GM12878 (cell line): ENCODE measurements around the gene PDE9A. TPM values are rescaled to one million over a fixed set of nuclear protein-coding genes. Genes with fewer than 3 reads are reported as not detected.
"Not testable (repeated sequence)": the region's sequence is repeated elsewhere in the genome, so short reads cannot be mapped to it uniquely, and the experiment has no call there.

Source experiments
- ATAC-seq: fragments of 200-7000 bp; cut with Tn5 transposase; 3 replicates; pipeline ENCODE4 v1.9.1; 2020; ENCODE audit warnings: mild to moderate bottlenecking, moderate library complexity
- BruUV-seq: library from RNA; stranded (reverse); fragments of 400-500 nt; replicated peaks from 2 replicates; lab custom pipeline; 2021; lab: Mats Ljungman, UMichigan
- CTCF ChIA-PET: fragments of 300-600 bp; sonication (Branson Sonifier 250); formaldehyde crosslinking; extraction: SDS; loops from one replicate; lab custom pipeline; 2021; ENCODE audit warnings: inconsistent platforms; lab: Yijun Ruan, JAX
- POLR2A ChIA-PET: fragments of 350-600 bp; formaldehyde crosslinking; extraction: SDS; loops from one replicate; lab custom pipeline; 2021; ENCODE audit warnings: inconsistent platforms; lab: Charles Lee
- RAD21 ChIA-PET: fragments of 300-600 bp; sonication (Branson Sonifier 250); formaldehyde crosslinking; loops from one replicate; lab custom pipeline; 2023; ENCODE audit warnings: antibody characterized with exemption; ENCODE audit not compliant: unreplicated experiment; lab: Charles Lee
- SMC1A ChIA-PET: fragments of 300-600 bp; sonication (Branson Sonifier 250); formaldehyde crosslinking; loops from one replicate; lab custom pipeline; 2023; ENCODE audit not compliant: unreplicated experiment, uncharacterized antibody; lab: Charles Lee
- DNase-seq: peaks from one replicate; pipeline ENCODE4 v3.0.0-alpha.2; 2011; ENCODE audit warnings: low read depth, low spot score
- FAIRE-seq: peaks from 3 replicates; lab custom pipeline; 2011; peaks lifted over from hg19 to GRCh38; lab: Jason Lieb, UNC
- H2AFZ ChIP-seq: 2 replicates; pipeline ENCODE4 v1.6.0; 2011; ENCODE audit warnings: low read depth, low read length, control low read depth; ENCODE audit not compliant: control insufficient read depth
- H3K27ac ChIP-seq: 2 replicates; pipeline ENCODE4 v1.5.1; 2011; ENCODE audit warnings: control low read depth; ENCODE audit not compliant: control insufficient read depth, insufficient read depth
- H3K27me3 ChIP-seq, 2 experiments: replicated peaks in 1 of 2; 2 replicates each; pipeline versions ENCODE4 v1.6.0 to v1.6.1; 2011; ENCODE audit warnings: low read length in 1 of 2; ENCODE audit not compliant: control insufficient read depth in 2 of 2, insufficient read depth in 2 of 2
- H3K36me3 ChIP-seq, 2 experiments: 2 replicates each; pipeline ENCODE4 v1.5.1; 2011; ENCODE audit warnings: low read length in 1 of 2; ENCODE audit not compliant: control insufficient read depth in 2 of 2, insufficient read depth in 2 of 2
- H3K4me1 ChIP-seq: 2 replicates; pipeline ENCODE4 v1.6.1; 2011; ENCODE audit warnings: mild to moderate bottlenecking, low read length, moderate library complexity, mixed read lengths; ENCODE audit not compliant: control insufficient read depth, insufficient read depth
- H3K4me2 ChIP-seq: 2 replicates; pipeline ENCODE4 v1.6.0; 2011; ENCODE audit warnings: control low read depth; ENCODE audit not compliant: control insufficient read depth, insufficient read depth
- H3K4me3 ChIP-seq: fragments of 200-600 bp; sonication (generic); 2 replicates; pipeline ENCODE4 v1.5.1; 2016
- H3K79me2 ChIP-seq: 2 replicates; pipeline ENCODE4 v1.6.0; 2011; ENCODE audit warnings: low read length; ENCODE audit not compliant: control insufficient read depth, insufficient read depth
- H3K9ac ChIP-seq: 2 replicates; pipeline ENCODE4 v1.8.0; 2011; ENCODE audit warnings: low read length, control low read depth, mixed read lengths; ENCODE audit not compliant: control insufficient read depth, insufficient read depth
- H3K9me3 ChIP-seq: replicated peaks from 3 replicates; pipeline ENCODE4 v1.5.1; 2011; ENCODE audit warnings: mild to moderate bottlenecking, low read length; ENCODE audit not compliant: control insufficient read depth, insufficient read depth
- H4K20me1 ChIP-seq: 2 replicates; pipeline ENCODE4 v1.6.0; 2011; ENCODE audit not compliant: control insufficient read depth, insufficient read depth
- BRCA1 ChIP-seq: IDR thresholded peaks from 2 replicates; pipeline ENCODE4 v1.6.1; 2011; ENCODE audit warnings: low read depth, low read length, improper control_type of control experiment
- CHD2 ChIP-seq: IDR thresholded peaks from 2 replicates; pipeline ENCODE4 v1.6.1; 2011; ENCODE audit warnings: low read depth, low read length, improper control_type of control experiment, borderline replicate concordance
- DPF2 ChIP-seq: fragments of 450-650 bp; IDR thresholded peaks from 2 replicates; pipeline ENCODE4 v1.6.1; 2017; ENCODE audit warnings: mild to moderate bottlenecking
- HCFC1 ChIP-seq: fragments of 150-350 bp; IDR thresholded peaks from 2 replicates; pipeline ENCODE4 v1.6.1; 2014; ENCODE audit warnings: low read length
- IKZF1 ChIP-seq: fragments of 450-650 bp; conservative IDR thresholded peaks from 2 replicates; pipeline ENCODE4 v1.6.1; 2017; ENCODE audit warnings: antibody characterized with exemption, mild to moderate bottlenecking
- KAT2A ChIP-seq: conservative IDR thresholded peaks from 2 replicates; pipeline ENCODE4 v1.6.1; 2011; ENCODE audit warnings: low read depth, low read length; ENCODE audit not compliant: control insufficient read depth
- KDM1A ChIP-seq: fragments of 200-600 bp; sonication (generic); IDR thresholded peaks from 2 replicates; pipeline ENCODE4 v1.6.1; 2016; ENCODE audit warnings: borderline replicate concordance
- NFYB ChIP-seq: IDR thresholded peaks from 2 replicates; pipeline ENCODE4 v1.6.1; 2011; ENCODE audit warnings: low read depth, mild to moderate bottlenecking, low read length, improper control_type of control experiment, moderate library complexity; ENCODE audit not compliant: insufficient read depth
- NR2C1 ChIP-seq: fragments of 450-650 bp; IDR thresholded peaks from 2 replicates; pipeline ENCODE4 v1.6.1; 2017; ENCODE audit warnings: antibody characterized with exemption, mild to moderate bottlenecking, moderate library complexity
- PML ChIP-seq: IDR thresholded peaks from 2 replicates; pipeline ENCODE4 v1.6.1; 2012; ENCODE audit warnings: low read length, inconsistent platforms
- RB1 ChIP-seq: fragments of 450-650 bp; formaldehyde crosslinking; IDR thresholded peaks from 2 replicates; pipeline ENCODE4 v1.6.1; 2017; ENCODE audit warnings: mild to moderate bottlenecking, borderline replicate concordance
- SMAD1 ChIP-seq: fragments of 450-650 bp; IDR thresholded peaks from 2 replicates; pipeline ENCODE4 v1.6.1; 2018; ENCODE audit warnings: mild to moderate bottlenecking, low read depth; ENCODE audit not compliant: partially characterized antibody
- SPI1 ChIP-seq: IDR thresholded peaks from 2 replicates; pipeline ENCODE4 v1.6.1; 2011; ENCODE audit warnings: low read depth, mild to moderate bottlenecking, low read length, moderate library complexity, borderline replicate concordance; ENCODE audit not compliant: insufficient read depth
- ZSCAN29 ChIP-seq: fragments of 450-650 bp; IDR thresholded peaks from 2 replicates; pipeline ENCODE4 v1.6.1; 2017; ENCODE audit warnings: mild to moderate bottlenecking, moderate library complexity
- WGBS: methylation state at CpG from one replicate; pipeline ENCODE4 v1.1.6; 2016; ENCODE audit warnings: low lambda C conversion rate; ENCODE audit not compliant: insufficient replicate concordance, insufficient coverage; ENCODE audit errors: missing lambda C conversion rate; 5-methylcytosine and 5-hydroxymethylcytosine counted together
- in situ Hi-C: fragments of 300-500 bp; cut with MboI; formaldehyde crosslinking; loops from 9 replicates; pipeline ENCODE4 v1.14.3; 2018; ENCODE audit warnings: mixed read lengths
- intact Hi-C: fragments of 100-400 bp; cut with micrococcal nuclease; formaldehyde crosslinking; loops from one replicate; pipeline ENCODE4 v1.14.2; 2022; ENCODE audit not compliant: unreplicated experiment
- polyA plus RNA-seq, 11 experiments: library from polyadenylated mRNA; depleted of rRNA in 4 of 11; unstranded in 6 of 11; stranded (reverse) in 5 of 11; fragments of >200 nt; fragmentation: Nextera tagmentation in 4 of 11; fragmentation: Illumina TruSeq in 1 of 11; extraction: Ambion mirVana in 4 of 11; extraction: Trizol in 1 of 11; gene quantifications; 1 replicate in 1 of 11; 2 replicates in 10 of 11; pipeline versions ENCODE4 v1.2.1 to v1.2.3, GENCODE V29; 2011 to 2016; ENCODE audit warnings: inconsistent platforms in 2 of 11, missing spikeins in 2 of 11, low read depth in 1 of 11
- total RNA-seq, 4 experiments: library from RNA; depleted of rRNA in 3 of 4; stranded (reverse); fragments of >200 nt in 3 of 4; fragmentation: Illumina TruSeq in 1 of 4; extraction: Trizol in 1 of 4; gene quantifications; 2 replicates each; pipeline versions ENCODE4 v1.2.1 to v1.2.3, GENCODE V29; 2013 to 2021
- TF ChIP-seq, protein P1 (sequence below): IDR thresholded peaks from 2 replicates; pipeline ENCODE4 v1.6.1; 2011; ENCODE audit warnings: mild to moderate bottlenecking, low read depth, low read length, moderate library complexity; ENCODE audit not compliant: insufficient replicate concordance
- TF ChIP-seq, protein P2 (sequence below): fragments of 450-650 bp; IDR thresholded peaks from 2 replicates; pipeline ENCODE4 v1.6.1; 2017; ENCODE audit warnings: mild to moderate bottlenecking, low read depth, inconsistent platforms; ENCODE audit not compliant: poor library complexity, severe bottlenecking

PDE9A gene
- total and polyA plus RNA-seq, 10 of the 15 experiments (the other 5 are each of a cell fraction or from before 2014, with no cell fraction given), result 0.08 to 0.45 (median 0.20) TPM; not detected in 1

DNA sequence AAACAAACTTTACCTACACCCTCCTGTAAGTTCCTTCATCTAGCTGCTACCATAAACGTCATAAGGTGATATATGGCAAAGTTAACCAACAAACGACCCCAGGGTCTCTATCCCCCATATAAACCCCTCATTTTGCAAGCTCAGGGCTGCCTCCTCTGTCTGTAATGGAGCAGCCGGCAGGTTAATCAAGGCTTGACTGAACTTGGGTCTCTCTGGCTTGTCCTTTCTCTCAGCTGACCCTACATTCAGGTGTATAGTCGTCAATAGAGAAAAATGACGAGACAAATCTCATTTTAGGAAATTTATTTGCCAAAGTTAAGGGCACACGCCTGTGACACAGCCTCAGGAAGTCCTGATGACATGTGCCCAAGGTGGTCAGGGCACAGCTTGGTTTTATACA is 158.5 kb downstream of the PDE9A start (continued):
- TF ChIP-seq, protein P1, sequence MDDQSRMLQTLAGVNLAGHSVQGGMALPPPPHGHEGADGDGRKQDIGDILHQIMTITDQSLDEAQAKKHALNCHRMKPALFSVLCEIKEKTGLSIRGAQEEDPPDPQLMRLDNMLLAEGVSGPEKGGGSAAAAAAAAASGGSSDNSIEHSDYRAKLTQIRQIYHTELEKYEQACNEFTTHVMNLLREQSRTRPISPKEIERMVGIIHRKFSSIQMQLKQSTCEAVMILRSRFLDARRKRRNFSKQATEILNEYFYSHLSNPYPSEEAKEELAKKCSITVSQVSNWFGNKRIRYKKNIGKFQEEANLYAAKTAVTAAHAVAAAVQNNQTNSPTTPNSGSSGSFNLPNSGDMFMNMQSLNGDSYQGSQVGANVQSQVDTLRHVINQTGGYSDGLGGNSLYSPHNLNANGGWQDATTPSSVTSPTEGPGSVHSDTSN, result no peak
- TF ChIP-seq DPF2, result no peak
- no peak for TF ChIP-seq ZSCAN29
- no peak for TF ChIP-seq NR2C1
- no peak for TF ChIP-seq HCFC1
- TF ChIP-seq SPI1, result no peak
- TF ChIP-seq PML, result no peak
- no peak for TF ChIP-seq KAT2A
- TF ChIP-seq, protein P2, sequence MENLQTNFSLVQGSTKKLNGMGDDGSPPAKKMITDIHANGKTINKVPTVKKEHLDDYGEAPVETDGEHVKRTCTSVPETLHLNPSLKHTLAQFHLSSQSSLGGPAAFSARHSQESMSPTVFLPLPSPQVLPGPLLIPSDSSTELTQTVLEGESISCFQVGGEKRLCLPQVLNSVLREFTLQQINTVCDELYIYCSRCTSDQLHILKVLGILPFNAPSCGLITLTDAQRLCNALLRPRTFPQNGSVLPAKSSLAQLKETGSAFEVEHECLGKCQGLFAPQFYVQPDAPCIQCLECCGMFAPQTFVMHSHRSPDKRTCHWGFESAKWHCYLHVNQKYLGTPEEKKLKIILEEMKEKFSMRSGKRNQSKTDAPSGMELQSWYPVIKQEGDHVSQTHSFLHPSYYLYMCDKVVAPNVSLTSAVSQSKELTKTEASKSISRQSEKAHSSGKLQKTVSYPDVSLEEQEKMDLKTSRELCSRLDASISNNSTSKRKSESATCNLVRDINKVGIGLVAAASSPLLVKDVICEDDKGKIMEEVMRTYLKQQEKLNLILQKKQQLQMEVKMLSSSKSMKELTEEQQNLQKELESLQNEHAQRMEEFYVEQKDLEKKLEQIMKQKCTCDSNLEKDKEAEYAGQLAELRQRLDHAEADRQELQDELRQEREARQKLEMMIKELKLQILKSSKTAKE, result no peak
- TF ChIP-seq IKZF1, result no peak
- TF ChIP-seq SMAD1, result no peak
- no peak for TF ChIP-seq NFYB
- TF ChIP-seq BRCA1, result no peak
- no peak for TF ChIP-seq KDM1A
- no peak for TF ChIP-seq RB1
- TF ChIP-seq CHD2, result no peak

DNA sequence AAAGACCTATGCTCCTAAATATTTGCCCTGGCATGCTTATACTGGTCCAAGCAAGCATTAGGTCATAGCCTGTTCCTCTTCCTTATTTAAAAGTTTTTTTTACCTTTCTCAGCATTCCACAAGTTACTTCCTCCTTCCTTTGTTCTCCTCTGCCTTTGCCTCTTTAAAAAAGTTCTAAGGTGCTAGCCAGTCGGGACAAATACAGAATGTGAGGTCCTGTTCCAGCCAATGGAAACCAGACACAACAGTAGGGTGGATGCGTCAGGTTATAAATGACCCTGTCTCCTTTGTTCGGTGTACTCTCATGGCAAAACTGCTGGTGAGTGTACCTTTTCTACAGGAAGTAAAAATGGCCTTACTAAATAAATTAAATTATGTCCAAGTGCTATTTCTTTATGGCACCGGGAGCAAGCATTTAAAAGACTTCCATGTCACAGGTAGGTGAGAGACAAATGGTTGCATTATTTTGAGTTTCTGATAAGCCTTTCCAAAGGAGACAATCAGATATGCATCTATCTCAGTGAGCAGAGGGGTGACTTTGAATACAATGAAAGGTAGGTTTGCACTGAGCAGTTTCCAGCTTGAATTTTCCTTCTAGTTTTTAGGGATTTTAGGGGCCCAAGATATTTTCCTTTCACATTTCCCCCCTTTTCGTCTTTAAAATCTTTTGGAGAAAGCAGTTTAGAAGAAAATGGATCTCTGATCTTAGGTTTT is 159.3 kb downstream of the PDE9A start:
- in situ Hi-C loops, H3K79me2 ChIP-seq, H3K27ac ChIP-seq, H3K4me2 ChIP-seq, ATAC-seq, DNase-seq, H2AFZ ChIP-seq, CTCF ChIA-PET, BruUV-seq, H3K36me3 ChIP-seq, H3K4me3 ChIP-seq, SMC1A ChIA-PET, H3K27me3 ChIP-seq, H3K9me3 ChIP-seq, FAIRE-seq, H3K4me1 ChIP-seq, POLR2A ChIA-PET, H4K20me1 ChIP-seq, H3K9ac ChIP-seq, RAD21 ChIA-PET: not testable (repeated sequence)
- intact Hi-C loops, result loop anchor here (10.0 kb wide), 1 partner anchor 668 kb away; no protein-coding TSS in a partner anchor
- WGBS, result 48% methylated on average over 5 of the region's 5 CpGs
